ENCODE data around the gene GPT2. TPM values are rescaled to one million over a fixed set of nuclear protein-coding genes. Genes with fewer than 3 reads are reported as not detected.

The GPT2 gene
- polyA plus RNA-seq, 3 donors = 30.0 to 62.0 (median 59.2) TPM

DNA sequence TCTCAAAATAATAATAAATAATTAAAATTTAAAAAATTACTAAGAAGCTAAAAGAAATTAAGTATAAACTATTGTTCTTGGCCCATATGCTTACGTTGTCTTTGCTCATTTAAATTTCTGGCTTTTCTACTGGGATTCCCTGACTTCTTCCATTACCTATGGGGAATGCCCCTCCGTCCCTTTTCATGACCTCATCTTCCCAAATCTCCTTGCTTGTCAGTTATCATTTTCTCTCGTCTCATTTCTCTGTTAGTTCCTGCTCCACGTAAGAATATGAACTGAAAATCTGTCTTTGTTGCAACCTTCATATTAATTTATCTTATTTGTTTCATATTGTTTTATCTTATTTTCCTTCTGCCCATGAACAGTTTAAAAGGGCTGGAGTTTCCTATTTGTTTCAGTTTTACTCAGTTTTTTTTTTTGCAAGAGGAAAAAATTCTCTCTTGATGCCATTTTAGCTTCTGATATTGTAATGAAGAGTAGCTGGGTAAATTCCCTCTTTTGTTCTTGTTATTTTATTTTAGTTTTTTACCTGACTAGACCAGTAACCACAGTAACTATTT, 91.8 kb downstream of the GPT2 start:
- no peak overlapping the region for H3K27ac ChIP-seq (ENCODE audit: low read depth, low read length)
- WGBS, 3 donors = 81 to 86% (median 83%) methylated on average over 4 of the region's 4 CpGs

DNA sequence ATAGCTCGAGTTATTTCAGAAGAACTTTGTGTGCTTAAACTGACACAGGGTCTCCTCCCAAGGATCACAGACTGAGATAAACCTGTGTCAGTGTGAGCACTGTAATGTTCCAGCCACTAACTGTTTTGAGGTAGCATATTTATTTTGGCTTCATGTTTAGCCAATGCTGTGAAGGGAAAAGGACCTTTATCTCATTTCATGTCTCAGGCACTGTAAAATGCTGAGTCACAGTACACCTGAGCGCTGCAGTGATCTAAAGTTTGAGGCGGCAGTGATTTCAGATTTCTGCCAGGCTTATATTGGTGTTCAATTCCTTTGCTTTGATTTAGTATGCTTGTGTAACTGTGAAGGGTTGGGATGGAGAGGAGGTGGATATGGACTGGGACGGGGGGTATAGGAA, 92.4 kb downstream of the GPT2 start:
- 45 to 87% (median 77%) methylated on average over 4 of the region's 4 CpGs for WGBS, 3 donors
- no peak overlapping the region for H3K27ac ChIP-seq (ENCODE audit: low read depth, low read length)

Other genes starting within 250 kb of the GPT2 start
- gene VPS35, start 195.2 kb upstream of the GPT2 start, polyA plus RNA-seq = 10 to 100 TPM; 20.1 to 45.5 (median 34.5) TPM
- gene ORC6, start 194.7 kb upstream of the GPT2 start, polyA plus RNA-seq = under 1 TPM; 0.41 to 0.67 (median 0.46) TPM
- gene MYLK3, start 136.0 kb upstream of the GPT2 start, polyA plus RNA-seq = under 1 TPM; 0.01 to 0.22 (median 0.03) TPM
- 1 to 10 TPM; 1.8 to 5.3 (median 2.9) TPM for gene C16orf87, start 53.2 kb upstream of the GPT2 start, polyA plus RNA-seq
- gene DNAJA2, start 89.3 kb downstream of the GPT2 start, polyA plus RNA-seq = 10 to 100 TPM; 17.0 to 43.3 (median 37.1) TPM

Measured in adipose tissue (tissue), 3 donors.